ENCODE data around the gene RASGEF1C.
"Not testable (repeated sequence)": the region's sequence is repeated elsewhere in the genome, so short reads cannot be mapped to it uniquely, and the experiment has no call there.

RASGEF1C gene

GRCh38 chr5:180135967-180136629, 72.9 kb downstream of the RASGEF1C start:
- DNase-seq (ENCODE audit: low read depth in 2 of 2), result no peak

GRCh38 chr5:180135128-180135955, 73.7 kb downstream of the RASGEF1C start:
- no peak for DNase-seq (ENCODE audit: low read depth in 2 of 2)

- DNase-seq (ENCODE audit: low read depth in 2 of 2), result no peak
These were observed 75.0 kb downstream of the RASGEF1C start for GRCh38 chr5:180133971-180134508.

- DNase-seq (ENCODE audit: low read depth in 2 of 2), result no peak
These were observed 75.5 kb downstream of the RASGEF1C start for GRCh38 chr5:180133551-180133950.

GRCh38 chr5:180133060-180133459, 76.0 kb downstream of the RASGEF1C start:
- no peak for DNase-seq (ENCODE audit: low read depth in 2 of 2)

- DNase-seq (ENCODE audit: low read depth in 2 of 2), result no peak
These were observed 77.9 kb downstream of the RASGEF1C start for GRCh38 chr5:180130876-180131740.

GRCh38 chr5:180130291-180130869, 78.6 kb downstream of the RASGEF1C start:
- DNase-seq (ENCODE audit: low read depth in 2 of 2), result no peak

GRCh38 chr5:180129291-180130190, 79.5 kb downstream of the RASGEF1C start:
- no peak for DNase-seq (ENCODE audit: low read depth in 2 of 2)

- DNase-seq (ENCODE audit: low read depth in 2 of 2), result no peak
These were observed 80.2 kb downstream of the RASGEF1C start for GRCh38 chr5:180128671-180129261.

- no peak for DNase-seq (ENCODE audit: low read depth in 2 of 2)
These were observed 81.0 kb downstream of the RASGEF1C start for GRCh38 chr5:180127682-180128670.

GRCh38 chr5:180126716-180127681, 82.0 kb downstream of the RASGEF1C start:
- peak in 1 of 2 donors; percentile 17 for DNase-seq (ENCODE audit: low read depth in 2 of 2)

GRCh38 chr5:180126156-180126555, 82.9 kb downstream of the RASGEF1C start:
- not testable (repeated sequence) for DNase-seq (ENCODE audit: low read depth in 2 of 2)

- DNase-seq (ENCODE audit: low read depth in 2 of 2), result not testable (repeated sequence)
These were observed 84.3 kb downstream of the RASGEF1C start for GRCh38 chr5:180124662-180125061.

- DNase-seq (ENCODE audit: low read depth in 2 of 2), result no peak
These were observed 86.1 kb downstream of the RASGEF1C start for GRCh38 chr5:180122875-180123274.

- DNase-seq (ENCODE audit: low read depth in 2 of 2), result no peak
These were observed 87.1 kb downstream of the RASGEF1C start for GRCh38 chr5:180121826-180122413.

GRCh38 chr5:180120237-180121101, 88.5 kb downstream of the RASGEF1C start:
- no peak for DNase-seq (ENCODE audit: low read depth in 2 of 2)
